HUES6 (cell line): ENCODE data around the gene LRRC8E.
"Not testable (repeated sequence)": the region's sequence is repeated elsewhere in the genome, so short reads cannot be mapped to it uniquely, and the experiment has no call there.

ENCODE experiments used
- H3K27ac ChIP-seq: 2 replicates; pipeline ENCODE4 v1.7.0; 2013; ENCODE audit warnings: low read depth, mild to moderate bottlenecking, low read length, inconsistent platforms
- H3K27me3 ChIP-seq: 2 replicates; pipeline ENCODE4 v1.6.1; 2013; ENCODE audit warnings: low read length; ENCODE audit not compliant: control insufficient read depth, insufficient read depth
- H3K36me3 ChIP-seq: 2 replicates; pipeline ENCODE4 v1.6.1; 2013; ENCODE audit warnings: low read length; ENCODE audit not compliant: control insufficient read depth, insufficient read depth
- H3K4me1 ChIP-seq: 2 replicates; pipeline ENCODE4 v1.6.1; 2013; ENCODE audit warnings: low read length; ENCODE audit not compliant: control insufficient read depth, insufficient read depth
- H3K4me3 ChIP-seq: 2 replicates; pipeline ENCODE4 v1.5.1; 2013; ENCODE audit warnings: low read depth, low read length
- H3K9ac ChIP-seq: one replicate; pipeline ENCODE4 v1.6.1; 2013; ENCODE audit warnings: mild to moderate bottlenecking, low read length
- H3K9me3 ChIP-seq: 2 replicates; pipeline ENCODE4 v1.6.1; 2013; ENCODE audit warnings: low read depth, low read length; ENCODE audit not compliant: control insufficient read depth, insufficient read depth

Gene LRRC8E

DNA sequence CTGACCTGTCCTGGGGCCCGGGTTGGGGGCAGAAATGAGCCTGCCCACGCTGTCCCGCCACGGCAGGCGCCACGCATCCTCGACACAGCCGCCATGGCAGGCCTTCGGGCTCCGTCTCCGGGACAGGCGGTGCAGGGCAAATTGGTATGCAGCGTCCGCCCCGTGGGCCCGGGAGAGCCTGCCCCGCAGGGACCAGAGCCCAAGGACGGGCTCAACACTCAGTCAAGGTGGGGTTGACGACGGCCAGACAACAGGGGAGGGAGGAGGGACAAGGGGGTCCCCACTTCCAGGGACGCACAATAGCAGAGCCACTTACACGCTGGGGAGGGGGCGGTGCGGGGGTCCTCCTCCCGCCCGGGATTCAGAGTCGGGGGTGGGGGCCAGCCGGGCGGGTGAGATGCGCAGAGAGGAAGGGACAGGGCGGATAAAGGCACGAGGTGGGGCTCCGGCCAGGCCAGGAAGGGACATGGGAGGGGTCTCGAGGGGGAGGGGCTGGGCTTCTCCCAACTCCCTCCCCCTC lies 36.4 kb downstream of the LRRC8E start:
- no peak overlapping the region for H3K27ac ChIP-seq
- peaks cover 7% of the 10 kb centered on the region for H3K36me3 ChIP-seq
- H3K9ac ChIP-seq: no peak overlapping the region
- H3K4me3 ChIP-seq: peak overlapping the region; percentile 28; the same call in 1 of the 2 replicates
- no peaks in the 10 kb centered on the region for H3K9me3 ChIP-seq
- H3K4me1 ChIP-seq: peaks cover 14% of the 10 kb centered on the region; the same call in 1 of the 2 replicates
- H3K27me3 ChIP-seq: no peaks in the 10 kb centered on the region

DNA sequence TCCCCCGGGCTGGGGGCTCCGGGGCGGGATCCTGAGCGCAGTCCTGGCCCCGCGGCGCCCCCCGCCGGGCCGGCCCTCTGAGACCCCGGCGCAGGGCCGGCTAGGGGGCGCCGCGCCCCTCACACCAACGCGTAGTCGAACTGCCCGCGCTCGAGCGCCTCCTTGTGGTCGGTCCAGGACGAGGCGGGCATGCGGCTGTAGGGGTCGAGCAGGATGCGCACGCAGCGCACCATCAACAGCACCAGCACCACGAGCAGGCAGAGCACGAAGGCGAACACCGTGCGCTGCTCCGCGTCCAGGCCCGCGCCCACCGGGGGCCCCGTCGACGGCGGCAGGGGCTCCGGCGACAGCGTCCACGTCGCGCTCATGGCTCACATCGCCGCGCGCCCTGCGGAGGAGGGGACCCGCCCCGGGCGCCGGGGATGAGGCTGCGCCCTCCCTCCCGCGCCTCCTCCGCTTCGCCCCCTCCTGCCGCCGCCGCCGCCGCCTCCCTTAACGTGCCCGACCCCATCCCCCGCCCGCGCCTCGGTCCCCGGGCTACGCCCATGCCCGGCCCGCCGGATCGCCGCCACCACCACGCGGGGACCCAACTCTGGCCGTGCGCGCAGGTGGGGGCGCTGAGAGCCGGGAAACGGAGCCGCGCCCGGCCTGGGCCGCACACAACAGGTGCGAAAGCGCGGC lies 37.0 kb downstream of the LRRC8E start:
- Histone ChIP-seq H3K36me3 (peaks cover 11% of the 10 kb centered on the region), H3K27ac (no peak overlapping the region), H3K9ac (no peak overlapping the region), H3K4me3 (peak overlapping the region; percentile 56), H3K9me3 (no peaks in the 10 kb centered on the region), H3K27me3 (no peaks in the 10 kb centered on the region), H3K4me1 (peaks cover 11% of the 10 kb centered on the region; the same call in 1 of the 2 replicates)

DNA sequence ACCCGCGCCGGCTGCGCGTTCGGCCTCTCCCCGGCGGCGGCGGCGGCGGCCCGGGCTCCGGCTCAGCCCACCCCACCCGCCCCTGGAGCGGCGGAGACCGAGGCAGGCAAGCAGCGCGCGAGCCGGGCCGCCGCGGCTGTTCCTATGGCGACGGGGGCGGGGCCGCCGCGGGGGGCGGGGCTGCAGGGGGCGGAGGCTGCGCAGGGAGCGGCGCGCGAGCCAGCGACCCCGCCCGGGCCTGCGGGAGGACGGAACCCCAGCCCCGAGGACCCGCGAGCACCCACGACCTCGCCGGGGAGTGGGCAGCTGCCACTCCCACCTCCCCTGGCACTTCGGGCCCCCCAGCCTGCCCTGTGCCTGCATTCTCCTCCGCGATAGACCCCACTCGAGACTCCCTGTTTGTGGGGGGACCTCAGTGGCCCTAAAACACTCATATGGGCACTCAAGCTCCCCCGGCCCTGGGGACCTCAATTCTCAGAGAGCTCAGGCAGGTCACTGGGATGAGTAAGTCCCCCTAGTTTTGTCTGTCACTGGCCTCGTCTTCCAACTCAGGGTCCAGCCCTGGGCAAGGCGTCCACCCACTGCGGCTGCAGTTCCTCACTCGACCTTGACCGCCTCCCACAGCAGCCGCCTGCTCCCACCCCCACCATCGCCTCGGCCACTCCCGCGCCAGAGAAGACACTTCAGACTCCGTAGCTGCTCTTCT lies 37.9 kb downstream of the LRRC8E start, which contains the start of gene CTXN1:
TSS of gene CTXN1 (minus strand) at position 115 of the 706 bp plus-strand sequence. CDS start 597 bp downstream, outside the sequence.
- Histone ChIP-seq H3K9ac (peak within 1 kb of the TSS; percentile 34), H3K36me3 (peaks cover 20% of the 10 kb centered on the region)

DNA sequence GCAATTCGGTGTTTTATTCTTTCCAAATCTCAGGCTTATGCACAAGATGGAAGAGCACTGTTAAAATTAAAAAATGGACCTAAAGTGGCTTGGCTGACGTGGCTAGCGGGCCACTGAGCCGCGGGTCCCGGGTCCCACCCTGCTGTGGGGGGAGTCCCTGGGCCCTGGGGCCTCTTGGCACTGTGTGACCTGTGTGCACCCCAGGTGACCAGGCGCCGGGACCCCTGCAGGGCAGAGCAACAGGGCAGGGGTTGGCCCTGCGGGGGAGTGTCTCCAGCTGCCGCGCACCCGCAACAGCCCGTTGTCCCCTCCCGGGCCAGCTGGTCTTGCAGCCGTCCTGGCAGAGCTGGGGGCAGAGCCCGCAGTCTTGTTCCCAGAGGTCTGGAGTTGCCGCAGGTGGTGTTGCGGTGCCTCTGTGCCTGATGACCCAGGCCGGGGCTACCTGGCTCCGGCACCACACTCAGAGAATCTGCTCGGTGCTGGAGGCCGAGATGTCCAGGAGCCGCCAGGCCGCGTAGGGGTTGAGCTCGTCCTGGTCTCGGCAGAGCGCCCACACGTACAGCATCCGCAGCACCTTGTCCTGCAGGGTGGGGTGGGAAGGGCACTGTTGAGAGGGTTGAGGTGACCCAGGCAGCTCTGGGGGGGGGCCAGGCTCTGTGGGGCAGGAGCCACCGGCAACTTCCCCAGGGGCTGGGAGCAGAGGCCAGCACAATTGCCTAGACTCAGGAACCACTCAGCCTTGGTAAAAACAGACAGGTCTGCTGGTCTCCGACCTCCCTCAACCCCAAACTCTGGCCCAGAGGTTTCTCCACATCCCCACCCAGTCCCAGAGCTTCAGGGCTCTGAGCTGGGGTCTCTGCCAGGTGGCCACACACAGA lies 38.7 kb downstream of the LRRC8E start:
- H3K27ac ChIP-seq: no peak overlapping the region

More for the DNA sequence above, 37.9 kb downstream of the LRRC8E start, which contains the start of gene CTXN1:
- Histone ChIP-seq H3K27me3 (no peaks in the 10 kb centered on the region), H3K9me3 (no peaks in the 10 kb centered on the region), H3K27ac (no peak within 1 kb of the TSS), H3K4me3 (peak within 1 kb of the TSS; percentile 56), H3K4me1 (peaks cover 8% of the 10 kb centered on the region; the same call in 1 of the 2 replicates)

DNA sequence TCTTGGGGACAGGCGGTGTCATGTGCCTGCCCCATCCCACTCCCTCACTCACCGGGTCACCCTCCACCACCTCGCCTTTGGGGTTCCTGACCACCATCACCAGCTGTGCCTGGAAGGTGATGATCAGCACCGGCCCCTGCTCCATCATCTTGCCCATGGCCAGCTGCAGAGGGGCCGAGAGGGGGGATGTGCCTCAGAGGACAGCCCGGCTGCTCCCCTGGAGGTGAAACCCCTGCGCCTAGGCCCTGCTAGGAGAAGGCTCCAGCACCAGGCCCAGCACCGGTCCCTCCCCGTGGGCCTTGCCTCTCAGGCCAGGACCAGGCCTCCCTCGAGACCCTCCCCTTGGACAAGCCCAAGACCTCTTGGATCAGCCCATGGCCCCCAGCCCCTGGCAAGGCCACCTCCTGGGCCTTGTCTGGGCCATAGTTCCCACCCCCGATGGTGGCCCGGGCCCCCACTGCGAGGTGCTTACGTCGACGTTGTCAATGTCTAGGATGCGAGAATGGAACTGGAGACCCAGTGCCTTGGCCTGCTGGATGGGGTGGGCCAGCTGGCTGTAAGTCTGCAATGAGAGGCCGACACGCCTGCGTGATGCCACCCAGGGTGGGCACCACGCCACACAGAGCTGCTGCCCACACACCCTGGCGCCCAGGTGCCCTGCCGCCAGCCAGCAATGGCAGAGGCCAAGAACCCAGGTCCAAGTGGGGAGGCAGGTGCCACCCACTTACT lies 39.5 kb downstream of the LRRC8E start:
- H3K27ac ChIP-seq: no peak overlapping the region
- no peak overlapping the region for H3K4me3 ChIP-seq
- peaks cover 6% of the 10 kb centered on the region; the same call in 1 of the 2 replicates for H3K4me1 ChIP-seq

More for the DNA sequence above, 38.7 kb downstream of the LRRC8E start:
- Histone ChIP-seq H3K4me3 (no peak overlapping the region), H3K4me1 (peaks cover 6% of the 10 kb centered on the region; the same call in 1 of the 2 replicates), H3K9ac (peak overlapping the region; percentile 9), H3K9me3 (no peaks in the 10 kb centered on the region), H3K27me3 (no peaks in the 10 kb centered on the region), H3K36me3 (peaks cover 28% of the 10 kb centered on the region)

DNA sequence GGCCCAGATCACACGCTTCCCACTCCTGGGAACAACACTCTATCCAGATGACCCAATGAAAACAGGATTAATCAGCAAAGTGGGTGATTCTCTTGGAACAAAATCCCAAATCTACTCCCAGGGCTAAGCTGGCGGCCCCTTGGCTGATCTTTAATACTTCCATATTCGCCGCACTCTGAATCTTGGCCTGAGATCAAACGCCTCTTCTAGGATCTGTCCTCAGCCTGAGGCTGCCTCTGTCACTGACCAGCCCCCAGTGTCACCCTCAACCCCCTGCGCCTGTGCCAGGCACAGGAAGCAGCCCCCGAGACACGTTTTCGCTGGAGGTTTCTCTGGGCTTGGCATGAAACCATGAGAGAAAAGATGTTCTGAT lies 40.0 kb downstream of the LRRC8E start:
- Histone ChIP-seq H3K4me1 (peaks cover 6% of the 10 kb centered on the region; the same call in 1 of the 2 replicates), H3K9ac (no peak overlapping the region), H3K27ac (no peak overlapping the region), H3K36me3 (peaks cover 36% of the 10 kb centered on the region), H3K27me3 (no peaks in the 10 kb centered on the region), H3K9me3 (no peaks in the 10 kb centered on the region), H3K4me3 (no peak overlapping the region)

More for the DNA sequence above, 39.5 kb downstream of the LRRC8E start:
- peaks cover 31% of the 10 kb centered on the region for H3K36me3 ChIP-seq
- H3K9me3 ChIP-seq: no peaks in the 10 kb centered on the region
- peak overlapping the region; percentile 9 for H3K9ac ChIP-seq
- no peaks in the 10 kb centered on the region for H3K27me3 ChIP-seq

DNA sequence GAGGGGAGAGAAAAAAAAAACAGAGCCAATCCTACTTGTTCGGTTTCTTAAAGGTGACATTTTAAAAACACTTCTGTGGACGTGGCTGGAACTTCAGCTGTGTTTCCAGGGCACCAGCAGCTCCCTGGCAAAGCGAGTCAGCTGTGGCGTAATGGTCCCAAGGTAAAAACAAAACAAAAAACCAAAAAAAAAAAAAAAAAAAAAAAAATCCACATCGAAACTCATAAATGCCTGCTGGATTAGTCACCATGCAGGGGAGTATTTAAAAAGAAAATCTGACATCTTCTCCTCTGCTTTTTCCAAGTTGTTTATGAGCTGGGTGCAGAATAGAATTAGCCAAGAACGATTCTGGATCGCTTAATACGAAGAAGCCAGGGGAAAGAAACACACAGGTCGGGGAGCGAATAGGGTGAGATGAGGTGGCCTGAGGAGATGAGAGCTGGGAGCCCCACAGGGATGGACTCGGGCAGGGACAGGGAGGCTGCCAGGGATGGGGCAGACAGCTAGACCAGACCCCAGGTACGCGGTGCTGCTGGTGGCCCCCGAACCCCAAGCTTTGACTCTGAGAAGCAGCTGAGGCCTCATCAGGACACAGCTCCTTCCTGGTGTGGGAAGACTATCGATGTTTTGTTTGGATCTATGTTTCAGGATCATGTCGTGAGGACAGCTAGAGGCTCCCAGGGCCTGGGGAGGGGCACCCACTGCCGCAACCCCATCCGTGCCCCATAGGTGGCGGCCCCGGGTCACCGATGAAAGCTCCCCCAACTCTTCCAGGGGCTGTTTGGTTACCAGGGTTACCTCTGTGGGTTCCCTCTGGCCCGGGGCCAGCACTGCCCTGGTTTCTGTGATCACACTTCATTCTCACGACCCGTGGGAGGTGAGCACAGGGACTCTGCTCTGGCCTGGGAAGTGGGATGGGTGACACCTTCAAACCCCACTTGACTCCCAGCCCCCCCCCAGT lies 40.7 kb downstream of the LRRC8E start:
- peaks cover 6% of the 10 kb centered on the region; the same call in 1 of the 2 replicates for H3K4me1 ChIP-seq
- H3K36me3 ChIP-seq: peaks cover 43% of the 10 kb centered on the region
- no peak overlapping the region for H3K9ac ChIP-seq
- H3K9me3 ChIP-seq: no peaks in the 10 kb centered on the region
- no peak overlapping the region for H3K27ac ChIP-seq
- no peak overlapping the region for H3K4me3 ChIP-seq
- no peaks in the 10 kb centered on the region for H3K27me3 ChIP-seq

DNA sequence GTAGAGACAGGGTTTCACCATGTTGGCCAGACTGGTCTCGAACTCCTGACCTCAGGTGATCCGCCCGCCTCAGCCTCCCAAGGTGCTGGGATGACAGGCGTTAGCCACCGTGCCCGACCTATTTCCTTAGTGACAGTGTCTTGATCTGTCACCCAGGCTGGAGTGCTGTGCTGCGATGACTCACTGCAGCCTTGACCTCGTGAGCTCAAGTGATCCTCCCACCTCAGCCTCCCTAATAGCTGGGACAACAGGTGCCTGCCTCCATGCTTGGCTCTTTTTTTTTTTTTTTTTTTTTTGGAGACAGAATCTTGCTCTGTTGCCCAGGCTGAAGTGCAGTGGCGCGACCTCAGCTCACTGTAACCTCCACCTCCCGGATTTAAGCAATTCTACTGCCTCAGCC lies 41.7 kb downstream of the LRRC8E start:
- not testable (repeated sequence) for H3K27me3 ChIP-seq, H3K9ac ChIP-seq, H3K27ac ChIP-seq

DNA sequence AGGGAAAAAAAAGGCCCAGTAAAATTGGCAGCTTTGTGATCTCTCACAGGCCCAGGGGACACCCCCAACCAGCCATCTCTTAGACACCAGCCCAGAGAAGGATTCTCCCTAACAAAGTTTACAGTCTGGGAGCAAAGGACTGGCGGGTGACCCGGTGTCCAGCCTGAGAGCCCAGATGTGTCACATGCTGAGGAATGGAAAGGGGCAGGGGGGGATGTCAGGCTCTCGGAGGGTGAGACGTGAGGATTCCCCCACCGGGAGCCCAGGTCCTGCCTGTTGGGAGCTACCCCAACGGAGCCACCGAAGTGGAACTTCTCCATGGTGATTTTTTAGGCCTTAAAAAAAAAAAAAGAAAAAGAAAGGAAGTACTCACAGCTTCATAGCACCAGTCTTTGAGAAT lies 42.5 kb downstream of the LRRC8E start:
- Histone ChIP-seq H3K4me1 (peaks cover 3% of the 10 kb centered on the region; the same call in 1 of the 2 replicates), H3K27me3 (no peaks in the 10 kb centered on the region), H3K4me3 (no peak overlapping the region), H3K27ac (no peak overlapping the region), H3K36me3 (peaks cover 61% of the 10 kb centered on the region), H3K9ac (no peak overlapping the region), H3K9me3 (no peaks in the 10 kb centered on the region)

More for the DNA sequence above, 41.7 kb downstream of the LRRC8E start:
- not testable (repeated sequence) for H3K9me3 ChIP-seq, H3K4me1 ChIP-seq, H3K4me3 ChIP-seq
- H3K36me3 ChIP-seq: peaks cover 53% of the 10 kb centered on the region
